NB4 (cell line): Measurements from ENCODE around the gene BCL11B.

Source experiments
- POLR2A ChIP-seq: IDR thresholded peaks from 2 replicates; pipeline ENCODE4 v1.6.1; 2011; ENCODE audit warnings: mild to moderate bottlenecking; ENCODE audit not compliant: insufficient read length; ENCODE audit errors: extremely low read depth
- TF ChIP-seq, protein P1 (sequence below): IDR thresholded peaks from one replicate; pipeline ENCODE4 v1.5.1; 2012; ENCODE audit warnings: low read depth, low read length
- TF ChIP-seq, protein P2 (sequence below): IDR thresholded peaks from 2 replicates; pipeline ENCODE4 v1.6.1; 2011; ENCODE audit warnings: low read depth, low read length

DNA sequence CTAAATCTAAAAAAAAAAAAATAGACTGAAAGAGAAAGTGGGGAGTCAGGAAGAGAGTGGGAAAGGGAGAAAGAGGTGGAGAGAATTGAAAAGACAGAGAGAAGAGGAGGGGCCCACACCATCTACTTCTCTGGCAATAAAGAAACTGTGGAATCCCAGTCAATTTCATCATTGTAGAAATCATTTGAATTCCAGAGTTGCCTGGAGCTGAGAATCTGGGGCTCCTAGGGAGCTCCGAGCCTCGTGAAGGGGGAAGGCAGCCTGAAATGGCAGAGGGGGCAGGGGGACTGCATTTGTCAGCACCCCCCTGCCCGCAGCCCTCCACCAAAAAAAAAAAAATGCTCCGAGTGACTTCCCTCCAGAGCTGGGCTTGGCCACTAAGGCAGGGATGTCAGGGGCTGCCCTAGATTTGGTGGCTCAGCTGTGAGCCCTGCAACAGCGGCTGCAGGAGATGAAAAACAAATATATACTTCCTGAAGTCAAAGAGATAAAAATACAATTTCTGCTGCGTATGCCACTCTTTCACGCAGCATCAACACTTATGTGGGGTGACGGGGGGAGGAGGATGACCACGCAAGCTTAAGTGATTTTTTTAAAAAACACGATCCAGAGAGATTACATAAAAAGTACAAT lies 80.5 kb downstream of the BCL11B start:
- TF ChIP-seq POLR2A, result no peak
- TF ChIP-seq, protein P1, sequence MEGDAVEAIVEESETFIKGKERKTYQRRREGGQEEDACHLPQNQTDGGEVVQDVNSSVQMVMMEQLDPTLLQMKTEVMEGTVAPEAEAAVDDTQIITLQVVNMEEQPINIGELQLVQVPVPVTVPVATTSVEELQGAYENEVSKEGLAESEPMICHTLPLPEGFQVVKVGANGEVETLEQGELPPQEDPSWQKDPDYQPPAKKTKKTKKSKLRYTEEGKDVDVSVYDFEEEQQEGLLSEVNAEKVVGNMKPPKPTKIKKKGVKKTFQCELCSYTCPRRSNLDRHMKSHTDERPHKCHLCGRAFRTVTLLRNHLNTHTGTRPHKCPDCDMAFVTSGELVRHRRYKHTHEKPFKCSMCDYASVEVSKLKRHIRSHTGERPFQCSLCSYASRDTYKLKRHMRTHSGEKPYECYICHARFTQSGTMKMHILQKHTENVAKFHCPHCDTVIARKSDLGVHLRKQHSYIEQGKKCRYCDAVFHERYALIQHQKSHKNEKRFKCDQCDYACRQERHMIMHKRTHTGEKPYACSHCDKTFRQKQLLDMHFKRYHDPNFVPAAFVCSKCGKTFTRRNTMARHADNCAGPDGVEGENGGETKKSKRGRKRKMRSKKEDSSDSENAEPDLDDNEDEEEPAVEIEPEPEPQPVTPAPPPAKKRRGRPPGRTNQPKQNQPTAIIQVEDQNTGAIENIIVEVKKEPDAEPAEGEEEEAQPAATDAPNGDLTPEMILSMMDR, result no peak
- TF ChIP-seq, protein P2, sequence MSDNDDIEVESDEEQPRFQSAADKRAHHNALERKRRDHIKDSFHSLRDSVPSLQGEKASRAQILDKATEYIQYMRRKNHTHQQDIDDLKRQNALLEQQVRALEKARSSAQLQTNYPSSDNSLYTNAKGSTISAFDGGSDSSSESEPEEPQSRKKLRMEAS, result no peak
